ENCODE results near the gene JAK3.
"Not testable (repeated sequence)": the region's sequence is repeated elsewhere in the genome, so short reads cannot be mapped to it uniquely, and the experiment has no call there.

Gene JAK3

GRCh38 chr19:17847538-17848366 is at the start of gene JAK3:
Gene JAK3, minus strand, starts transcription at chr19:17847982. Its CDS starts 3,565 bp downstream, at chr19:17844417.
- DNase-seq (ENCODE audit: low read depth), result peak; percentile 89
- Histone ChIP-seq H3K9me3 (ENCODE audit: control insufficient read depth, low read length) (no peaks in the 10 kb centered on the region), H3K27me3 (replicated peaks; ENCODE audit: control insufficient read depth, insufficient read depth, low read length) (no peaks in the 10 kb centered on the region), H3K4me3 (ENCODE audit: low read length) (peak within 1 kb of the TSS; percentile 61), H3K4me1 (ENCODE audit: control insufficient read depth, insufficient read depth, low read length) (peaks cover 8% of the 10 kb centered on the region), H3K36me3 (ENCODE audit: control insufficient read depth, insufficient read depth, low read length, severe bottlenecking) (no peaks in the 10 kb centered on the region), H3K9ac (ENCODE audit: low read length) (peak within 1 kb of the TSS; percentile 68)

GRCh38 chr19:17893766-17894165 is 46.0 kb upstream of the JAK3 start:
- no peak overlapping the region for H3K9ac ChIP-seq (ENCODE audit: low read length)
- H3K4me1 ChIP-seq (ENCODE audit: control insufficient read depth, insufficient read depth, low read length), result no peaks in the 10 kb centered on the region
- no peaks in the 10 kb centered on the region for H3K36me3 ChIP-seq (ENCODE audit: control insufficient read depth, insufficient read depth, low read length, severe bottlenecking)
- no peaks in the 10 kb centered on the region for H3K9me3 ChIP-seq (ENCODE audit: control insufficient read depth, low read length)
- no peak overlapping the region for H3K4me3 ChIP-seq (ENCODE audit: low read length)
- H3K27me3 ChIP-seq (replicated peaks; ENCODE audit: control insufficient read depth, insufficient read depth, low read length), result peaks cover 40% of the 10 kb centered on the region
- no peak for DNase-seq (ENCODE audit: low read depth)

- no peak overlapping the region for H3K4me3 ChIP-seq (ENCODE audit: low read length)
- H3K27me3 ChIP-seq (replicated peaks; ENCODE audit: control insufficient read depth, insufficient read depth, low read length), result peaks cover 28% of the 10 kb centered on the region
- no peaks in the 10 kb centered on the region for H3K9me3 ChIP-seq (ENCODE audit: control insufficient read depth, low read length)
- no peaks in the 10 kb centered on the region for H3K4me1 ChIP-seq (ENCODE audit: control insufficient read depth, insufficient read depth, low read length)
- no peak overlapping the region for H3K9ac ChIP-seq (ENCODE audit: low read length)
- DNase-seq (ENCODE audit: low read depth), result peak; percentile 70
- H3K36me3 ChIP-seq (ENCODE audit: control insufficient read depth, insufficient read depth, low read length, severe bottlenecking), result no peaks in the 10 kb centered on the region
Observed at GRCh38 chr19:17889609-17890214, 41.9 kb upstream of the JAK3 start.

GRCh38 chr19:17888260-17888659 is 40.5 kb upstream of the JAK3 start:
- peaks cover 20% of the 10 kb centered on the region for H3K27me3 ChIP-seq (replicated peaks; ENCODE audit: control insufficient read depth, insufficient read depth, low read length)
- H3K9ac ChIP-seq (ENCODE audit: low read length), result no peak overlapping the region
- no peaks in the 10 kb centered on the region for H3K4me1 ChIP-seq (ENCODE audit: control insufficient read depth, insufficient read depth, low read length)
- no peak for DNase-seq (ENCODE audit: low read depth)
- H3K36me3 ChIP-seq (ENCODE audit: control insufficient read depth, insufficient read depth, low read length, severe bottlenecking), result no peaks in the 10 kb centered on the region
- no peak overlapping the region for H3K4me3 ChIP-seq (ENCODE audit: low read length)
- no peaks in the 10 kb centered on the region for H3K9me3 ChIP-seq (ENCODE audit: control insufficient read depth, low read length)

DNA sequence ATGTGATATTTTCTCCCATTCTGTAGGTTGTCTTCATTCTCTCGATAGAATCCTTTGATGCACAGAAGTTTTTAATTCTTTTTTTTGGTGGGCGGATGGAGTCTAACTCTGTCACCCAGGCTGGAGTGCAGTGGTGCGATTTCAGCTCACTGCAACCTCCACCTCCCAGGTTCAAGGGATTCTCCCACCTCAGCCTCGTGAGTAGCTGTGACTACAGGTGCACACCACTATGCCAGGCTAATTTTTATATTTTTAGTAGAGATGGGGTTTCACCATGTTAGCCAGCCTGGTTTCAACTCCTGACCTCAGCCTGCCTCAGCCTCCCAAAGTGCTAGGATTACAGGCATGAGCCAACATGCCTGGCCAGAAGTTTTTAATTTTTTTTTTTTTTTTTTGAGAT is 39.4 kb upstream of the JAK3 start:
- H3K9ac ChIP-seq (ENCODE audit: low read length); H3K9me3 ChIP-seq (ENCODE audit: control insufficient read depth, low read length); DNase-seq (ENCODE audit: low read depth); H3K36me3 ChIP-seq (ENCODE audit: control insufficient read depth, insufficient read depth, low read length, severe bottlenecking); H3K4me1 ChIP-seq (ENCODE audit: control insufficient read depth, insufficient read depth, low read length); H3K4me3 ChIP-seq (ENCODE audit: low read length): not testable (repeated sequence)
- peaks cover 20% of the 10 kb centered on the region for H3K27me3 ChIP-seq (replicated peaks; ENCODE audit: control insufficient read depth, insufficient read depth, low read length)

GRCh38 chr19:17886515-17886914 is 38.7 kb upstream of the JAK3 start:
- Histone ChIP-seq H3K27me3 (replicated peaks; ENCODE audit: control insufficient read depth, insufficient read depth, low read length) (peaks cover 21% of the 10 kb centered on the region), H3K4me3 (ENCODE audit: low read length) (no peak overlapping the region), H3K36me3 (ENCODE audit: control insufficient read depth, insufficient read depth, low read length, severe bottlenecking) (no peaks in the 10 kb centered on the region), H3K9ac (ENCODE audit: low read length) (no peak overlapping the region), H3K9me3 (ENCODE audit: control insufficient read depth, low read length) (no peaks in the 10 kb centered on the region), H3K4me1 (ENCODE audit: control insufficient read depth, insufficient read depth, low read length) (no peaks in the 10 kb centered on the region)
- no peak for DNase-seq (ENCODE audit: low read depth)

DNA sequence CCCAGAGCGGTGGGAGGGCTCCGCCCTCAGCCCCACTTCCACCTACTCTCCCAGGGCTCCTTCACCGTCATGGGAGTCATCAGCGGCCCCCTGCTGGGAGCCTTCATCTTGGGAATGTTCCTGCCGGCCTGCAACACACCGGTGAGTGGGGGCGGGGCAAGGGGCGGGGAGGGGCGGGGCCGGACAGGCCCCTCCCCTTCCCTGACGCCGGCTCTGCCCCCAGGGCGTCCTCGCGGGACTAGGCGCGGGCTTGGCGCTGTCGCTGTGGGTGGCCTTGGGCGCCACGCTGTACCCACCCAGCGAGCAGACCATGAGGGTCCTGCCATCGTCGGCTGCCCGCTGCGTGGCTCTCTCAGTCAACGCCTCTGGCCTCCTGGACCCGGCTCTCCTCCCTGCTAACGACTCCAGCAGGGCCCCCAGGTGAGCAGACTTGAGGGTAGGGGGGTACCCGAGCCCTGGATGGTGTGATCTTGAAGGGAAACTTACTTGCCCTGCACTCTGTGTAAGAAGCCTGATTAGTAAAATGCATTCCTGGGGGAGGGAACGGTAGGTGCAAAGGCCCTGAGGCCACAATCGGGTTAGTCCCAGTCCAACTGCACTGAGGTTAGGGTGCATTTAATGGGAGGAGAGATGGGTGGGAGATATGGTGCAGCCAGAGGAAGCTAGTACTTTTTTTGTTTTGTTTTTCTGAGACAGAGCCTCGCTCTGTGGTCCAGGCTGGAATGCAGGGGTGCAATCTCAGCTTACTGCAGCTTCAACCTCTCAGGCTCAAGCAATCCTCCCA is 36.0 kb upstream of the JAK3 start:
- Histone ChIP-seq H3K4me3 (ENCODE audit: low read length) (no peak overlapping the region), H3K9me3 (ENCODE audit: control insufficient read depth, low read length) (no peaks in the 10 kb centered on the region), H3K36me3 (ENCODE audit: control insufficient read depth, insufficient read depth, low read length, severe bottlenecking) (no peaks in the 10 kb centered on the region), H3K9ac (ENCODE audit: low read length) (no peak overlapping the region), H3K4me1 (ENCODE audit: control insufficient read depth, insufficient read depth, low read length) (no peaks in the 10 kb centered on the region), H3K27me3 (replicated peaks; ENCODE audit: control insufficient read depth, insufficient read depth, low read length) (peaks cover 18% of the 10 kb centered on the region)
- no peak for DNase-seq (ENCODE audit: low read depth)

- Histone ChIP-seq H3K36me3 (ENCODE audit: control insufficient read depth, insufficient read depth, low read length, severe bottlenecking) (no peaks in the 10 kb centered on the region), H3K27me3 (replicated peaks; ENCODE audit: control insufficient read depth, insufficient read depth, low read length) (peaks cover 18% of the 10 kb centered on the region), H3K4me3 (ENCODE audit: low read length) (no peak overlapping the region), H3K9ac (ENCODE audit: low read length) (no peak overlapping the region), H3K4me1 (ENCODE audit: control insufficient read depth, insufficient read depth, low read length) (no peaks in the 10 kb centered on the region), H3K9me3 (ENCODE audit: control insufficient read depth, low read length) (no peaks in the 10 kb centered on the region)
- DNase-seq (ENCODE audit: low read depth), result no peak
Observed at GRCh38 chr19:17881701-17882100, 33.9 kb upstream of the JAK3 start.

DNA sequence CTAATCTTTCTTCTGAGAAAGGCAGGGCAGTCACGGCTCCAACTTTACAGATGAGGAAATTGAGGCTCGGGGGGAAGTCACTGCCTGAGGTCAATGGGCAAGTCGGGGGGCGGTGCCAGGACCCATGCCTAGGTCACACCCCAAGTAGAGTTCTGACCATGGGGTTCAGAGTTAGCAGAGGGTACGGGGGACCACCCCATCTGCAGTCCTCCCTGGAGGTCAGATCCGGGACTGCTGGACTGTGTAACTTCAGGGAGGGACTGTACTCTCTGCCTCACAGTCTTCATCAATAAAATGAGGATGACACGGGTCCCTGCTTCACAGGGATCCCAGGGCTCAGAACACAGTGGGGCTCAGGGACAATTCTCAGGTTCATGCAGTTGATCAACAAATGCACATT is 31.7 kb upstream of the JAK3 start:
- Histone ChIP-seq H3K4me3 (ENCODE audit: low read length) (no peak overlapping the region), H3K4me1 (ENCODE audit: control insufficient read depth, insufficient read depth, low read length) (no peaks in the 10 kb centered on the region)

DNA sequence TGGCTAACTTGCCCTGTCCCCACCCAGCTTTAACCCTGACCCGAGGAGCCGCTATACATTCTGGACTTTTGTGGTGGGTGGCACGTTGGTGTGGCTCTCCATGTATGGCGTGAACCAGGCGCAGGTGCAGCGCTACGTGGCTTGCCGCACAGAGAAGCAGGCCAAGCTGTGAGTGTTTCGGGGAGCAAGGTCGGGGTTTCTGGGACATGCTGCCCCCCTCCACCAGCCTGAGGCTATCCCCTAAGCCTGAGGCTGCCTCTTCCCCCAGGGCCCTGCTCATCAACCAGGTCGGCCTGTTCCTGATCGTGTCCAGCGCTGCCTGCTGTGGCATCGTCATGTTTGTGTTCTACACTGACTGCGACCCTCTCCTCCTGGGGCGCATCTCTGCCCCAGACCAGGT is 29.9 kb upstream of the JAK3 start:
- DNase-seq (ENCODE audit: low read depth), result no peak
- Histone ChIP-seq H3K9me3 (ENCODE audit: control insufficient read depth, low read length) (no peaks in the 10 kb centered on the region), H3K4me1 (ENCODE audit: control insufficient read depth, insufficient read depth, low read length) (no peaks in the 10 kb centered on the region), H3K36me3 (ENCODE audit: control insufficient read depth, insufficient read depth, low read length, severe bottlenecking) (no peaks in the 10 kb centered on the region), H3K4me3 (ENCODE audit: low read length) (no peak overlapping the region), H3K27me3 (replicated peaks; ENCODE audit: control insufficient read depth, insufficient read depth, low read length) (peaks cover 33% of the 10 kb centered on the region), H3K9ac (ENCODE audit: low read length) (no peak overlapping the region)

More for the DNA sequence above, 31.7 kb upstream of the JAK3 start:
- no peaks in the 10 kb centered on the region for H3K9me3 ChIP-seq (ENCODE audit: control insufficient read depth, low read length)
- peaks cover 23% of the 10 kb centered on the region for H3K27me3 ChIP-seq (replicated peaks; ENCODE audit: control insufficient read depth, insufficient read depth, low read length)
- no peak overlapping the region for H3K9ac ChIP-seq (ENCODE audit: low read length)
- no peak for DNase-seq (ENCODE audit: low read depth)
- no peaks in the 10 kb centered on the region for H3K36me3 ChIP-seq (ENCODE audit: control insufficient read depth, insufficient read depth, low read length, severe bottlenecking)

DNA sequence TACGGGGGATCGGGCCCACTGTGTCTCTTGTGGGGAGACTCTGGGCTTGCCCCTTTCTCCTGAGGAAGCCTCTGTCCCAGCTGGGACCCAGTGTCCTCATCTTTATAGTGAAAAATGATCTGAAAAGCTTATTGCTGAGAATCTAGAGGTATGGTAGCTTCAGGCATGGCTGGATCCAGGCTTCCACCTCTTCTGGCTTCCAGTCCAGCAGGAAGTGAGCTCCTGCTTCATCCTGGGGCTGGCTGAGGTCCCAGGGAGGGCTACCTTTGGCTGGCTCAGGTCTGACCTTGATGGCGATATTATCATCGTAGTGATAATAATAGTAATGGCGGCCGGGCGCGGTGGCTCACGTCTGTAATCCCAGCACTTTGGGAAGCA is 27.0 kb upstream of the JAK3 start:
- H3K9me3 ChIP-seq (ENCODE audit: control insufficient read depth, low read length), result no peaks in the 10 kb centered on the region
- H3K27me3 ChIP-seq (replicated peaks; ENCODE audit: control insufficient read depth, insufficient read depth, low read length), result peaks cover 43% of the 10 kb centered on the region
- no peak for DNase-seq (ENCODE audit: low read depth)
- H3K36me3 ChIP-seq (ENCODE audit: control insufficient read depth, insufficient read depth, low read length, severe bottlenecking), result no peaks in the 10 kb centered on the region
- no peak overlapping the region for H3K4me3 ChIP-seq (ENCODE audit: low read length)
- no peak overlapping the region for H3K9ac ChIP-seq (ENCODE audit: low read length)
- peaks cover 3% of the 10 kb centered on the region for H3K4me1 ChIP-seq (ENCODE audit: control insufficient read depth, insufficient read depth, low read length)
